HUDEP-2 (cell line): ENCODE data around the gene CXCR1.
"Not testable (repeated sequence)": the region's sequence is repeated elsewhere in the genome, so short reads cannot be mapped to it uniquely, and the experiment has no call there.

ENCODE experiments used
- DNase-seq, 76 experiments: peaks; one replicate each; lab custom pipeline; 2025; ENCODE audit not compliant: unreplicated experiment in 76 of 76; lab: John Stamatoyannopoulos, UW

CXCR1 gene

DNA sequence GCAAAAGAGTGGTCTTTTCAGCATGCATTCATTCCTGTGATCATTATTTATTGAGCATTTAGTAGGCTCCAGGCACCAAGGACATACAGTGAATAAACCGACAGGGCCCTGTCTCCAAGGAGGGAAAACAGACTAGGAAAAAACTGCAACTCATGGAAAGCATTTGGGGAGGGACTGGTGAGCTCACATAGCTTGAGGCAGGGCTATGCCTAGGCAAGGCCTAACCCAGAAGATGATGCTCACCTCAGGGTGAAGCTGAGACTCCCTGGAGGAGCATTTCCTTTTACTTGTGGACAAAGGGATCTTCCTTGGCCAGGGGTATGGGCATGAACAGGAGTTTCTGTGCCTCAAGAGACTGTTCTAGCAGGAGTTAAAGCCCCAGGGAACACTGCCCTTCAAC lies 3.9 kb downstream of the CXCR1 start:
- DNase-seq = no peak

DNA sequence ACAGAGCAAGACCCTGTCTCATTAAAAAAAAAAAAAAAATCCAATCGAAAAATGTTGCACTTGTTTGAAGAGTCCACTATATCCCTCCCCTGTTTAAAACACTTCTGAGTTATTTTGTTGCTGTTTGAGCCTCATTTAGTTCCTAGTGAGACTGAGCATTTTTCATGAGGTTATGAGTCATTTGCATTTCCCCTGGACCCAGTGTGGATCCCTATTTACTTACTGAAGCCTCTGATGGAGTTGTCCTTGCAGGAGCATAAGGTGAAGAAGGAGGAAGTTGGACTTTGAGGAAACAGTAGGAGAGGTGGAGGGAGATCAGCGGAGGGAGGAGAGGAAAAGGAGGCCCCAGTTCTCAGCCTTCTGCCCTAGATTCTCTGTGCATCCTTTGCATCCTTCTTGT lies 5.1 kb downstream of the CXCR1 start:
- no peak for DNase-seq

DNA sequence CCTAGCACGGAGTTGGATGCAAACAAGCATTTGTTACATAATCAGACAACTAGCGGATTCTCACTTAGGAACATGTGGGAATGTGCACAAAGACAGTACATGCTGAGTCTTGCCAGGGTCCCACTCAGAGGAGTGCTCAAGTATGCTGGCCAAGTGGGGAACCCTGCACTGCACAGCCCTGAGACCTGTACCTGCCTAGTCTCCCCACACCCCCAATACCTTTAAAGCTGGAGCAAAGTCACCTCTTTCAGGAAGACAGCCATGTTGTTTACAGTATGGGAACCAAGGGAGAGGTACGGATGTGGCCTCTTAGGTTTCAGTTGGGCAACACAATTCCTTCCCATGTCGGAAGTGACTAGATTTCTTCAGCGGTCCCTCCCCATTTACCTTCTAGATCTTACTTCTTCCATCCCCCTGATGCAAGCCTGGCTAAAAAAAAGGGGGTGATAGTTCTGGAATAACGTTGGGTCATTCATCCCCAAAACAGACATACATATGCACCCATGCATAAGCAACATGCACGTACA lies 10.7 kb downstream of the CXCR1 start:
- DNase-seq = no peak

DNA sequence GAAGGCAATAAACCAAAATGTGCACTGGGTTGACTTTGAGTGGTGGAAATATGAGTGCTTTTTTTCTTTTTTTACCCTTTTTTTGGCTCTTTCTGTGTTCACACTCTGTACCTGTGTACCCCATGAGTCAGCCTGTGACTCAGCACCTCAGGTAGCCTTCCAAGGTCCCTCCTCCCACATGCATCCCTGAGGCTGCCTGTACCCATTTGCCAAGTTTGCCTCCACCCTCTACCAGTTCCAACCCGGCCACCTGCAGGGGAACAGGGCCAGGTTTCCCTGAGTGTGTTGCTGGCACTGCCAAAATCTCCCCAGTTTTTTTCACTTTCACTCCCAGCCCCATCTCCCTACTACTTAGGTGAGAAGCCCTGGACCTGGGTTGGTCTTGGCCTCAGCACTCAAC lies 14.0 kb downstream of the CXCR1 start:
- DNase-seq = no peak

DNA sequence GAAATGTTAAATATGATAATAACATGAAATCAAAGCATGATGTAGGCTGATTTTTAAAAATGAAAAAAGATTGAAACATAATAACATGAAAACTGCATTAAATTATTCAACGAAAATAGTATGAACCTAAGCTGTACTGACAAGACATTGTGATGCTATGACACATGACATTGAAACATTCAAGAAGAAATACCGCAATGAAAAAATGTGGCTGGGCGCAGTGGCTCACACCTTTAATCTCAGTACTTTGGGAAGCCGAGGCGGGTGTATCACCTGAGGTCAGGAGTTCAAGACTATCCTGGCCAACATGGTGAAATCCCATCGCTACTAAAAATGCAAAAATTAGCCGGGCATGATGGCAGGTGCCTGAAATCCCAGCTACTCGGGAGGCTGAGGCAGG lies 14.6 kb downstream of the CXCR1 start:
- DNase-seq = no peak

DNA sequence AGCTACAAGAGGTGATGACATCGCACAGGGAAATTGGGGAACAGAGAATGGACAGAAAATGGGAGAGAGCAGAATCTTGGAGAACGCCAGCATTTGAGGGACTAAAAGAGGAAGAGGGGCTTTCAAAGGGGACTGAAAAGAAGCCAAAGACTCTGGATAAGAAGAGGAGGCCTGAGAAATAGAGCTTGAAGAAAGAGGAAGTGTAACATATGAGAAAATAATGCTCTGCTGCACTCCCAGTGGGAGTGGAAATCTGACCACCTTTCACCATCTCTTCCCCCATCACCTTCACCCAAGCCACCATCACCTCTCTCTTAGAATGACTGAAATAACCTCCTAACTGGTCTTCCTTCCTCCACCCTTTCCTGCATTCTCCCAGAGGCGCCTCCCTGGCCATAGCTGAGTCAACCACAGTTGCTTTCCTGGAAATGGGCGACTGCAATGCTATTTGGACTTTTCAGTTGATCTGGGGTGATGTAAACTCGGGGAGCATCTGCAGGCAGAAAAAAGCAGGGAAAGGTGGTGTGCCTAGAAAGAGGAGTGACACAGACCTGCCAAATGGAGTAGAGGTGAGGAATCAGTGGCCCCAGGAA lies 16.8 kb downstream of the CXCR1 start:
- no peak for DNase-seq

DNA sequence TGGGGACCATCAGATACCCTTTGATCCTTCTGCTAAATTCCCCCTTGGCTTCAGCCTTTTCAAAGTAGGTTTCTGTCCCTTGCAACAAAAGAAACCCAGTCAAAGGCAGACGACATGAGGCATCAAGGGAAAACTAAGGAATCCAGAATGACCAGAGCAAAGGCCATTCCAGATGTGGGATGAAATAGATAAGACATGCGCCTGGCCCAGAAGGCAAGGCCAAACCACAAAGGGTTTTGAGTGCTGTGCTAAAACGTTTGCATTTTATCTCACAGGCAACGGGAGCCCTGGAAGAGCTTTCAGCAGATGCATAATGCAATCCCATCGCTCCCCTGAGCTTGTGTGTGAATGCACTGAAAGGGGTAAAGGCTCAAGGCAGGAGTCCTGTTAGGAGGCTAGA lies 17.7 kb downstream of the CXCR1 start:
- DNase-seq = no peak

DNA sequence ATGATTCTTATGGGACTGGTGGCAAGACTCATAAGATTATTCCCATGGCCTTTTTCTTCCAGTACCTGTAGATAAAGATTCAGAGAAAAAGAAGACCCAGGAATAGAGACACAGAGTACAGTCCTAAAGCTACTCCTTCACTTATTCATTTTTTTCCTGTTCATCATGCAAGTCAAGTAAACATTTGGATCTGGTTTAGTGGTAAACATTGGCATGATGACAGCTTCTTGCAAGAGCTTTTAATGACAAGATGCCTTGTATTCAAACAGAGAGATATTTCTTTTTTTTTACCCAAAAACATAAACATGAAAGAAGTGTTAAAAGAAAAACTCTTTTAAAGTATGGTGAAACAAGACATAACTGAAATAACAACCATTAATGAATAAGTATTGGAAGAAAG lies 20.7 kb downstream of the CXCR1 start:
- DNase-seq = no peak

DNA sequence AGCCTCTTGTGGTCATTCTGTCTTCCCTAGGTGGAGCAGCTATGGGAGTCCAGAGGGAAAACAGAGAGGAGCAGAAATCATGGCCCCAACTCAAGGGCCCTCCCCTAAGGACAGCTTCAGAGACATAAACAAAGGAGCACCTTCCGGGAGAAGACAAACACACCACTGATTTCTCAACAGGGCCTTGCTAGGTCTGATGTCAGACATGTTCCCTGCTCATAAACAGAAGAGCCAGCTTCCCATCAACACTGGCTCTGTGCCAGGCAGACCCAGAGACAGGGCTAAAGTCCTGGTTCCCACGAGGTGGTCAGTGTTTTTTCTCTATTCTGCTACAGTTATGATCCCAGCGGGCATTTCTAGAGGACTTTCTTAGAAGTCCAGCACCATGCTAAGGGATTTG lies 21.6 kb downstream of the CXCR1 start:
- no peak for DNase-seq

DNA sequence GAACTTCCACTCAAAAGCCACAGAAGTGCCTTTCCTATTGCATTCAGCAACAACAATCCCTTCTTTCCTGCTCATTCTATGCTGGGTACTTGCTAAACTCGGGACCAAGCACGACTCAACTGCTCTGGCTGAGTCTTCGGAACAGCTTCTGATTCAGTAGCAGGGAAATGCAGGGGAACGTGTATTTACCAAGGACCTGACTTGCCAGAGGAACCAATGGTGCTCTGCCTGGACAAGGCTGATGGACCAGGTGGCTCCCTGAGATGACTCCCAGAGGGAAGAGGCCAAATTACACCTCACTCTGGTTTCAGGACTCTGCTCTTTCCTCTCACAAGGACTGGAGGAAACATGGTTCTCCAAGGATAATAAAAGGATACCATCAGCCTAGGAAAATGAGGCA lies 28.7 kb downstream of the CXCR1 start:
- DNase-seq = no peak

DNA sequence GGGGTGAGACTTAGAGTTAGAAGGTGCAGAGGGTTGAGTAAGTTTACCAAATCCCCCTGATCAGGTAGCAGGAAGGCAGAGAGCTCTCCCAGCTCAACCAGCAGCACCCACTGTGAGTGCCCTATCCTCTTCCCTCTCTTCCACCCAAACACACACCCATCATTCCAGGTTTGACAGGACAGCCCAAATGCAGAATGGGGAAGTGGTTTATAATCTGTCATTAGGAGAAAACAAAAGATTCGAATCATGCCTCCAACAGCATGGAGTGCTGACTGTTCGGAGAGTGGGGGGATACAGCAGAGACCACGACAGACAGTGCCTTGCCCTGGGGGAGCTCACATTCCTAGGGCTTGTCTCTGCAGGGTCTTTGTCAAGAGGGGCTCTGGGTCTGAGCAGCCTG lies 29.2 kb downstream of the CXCR1 start:
- DNase-seq = no peak

DNA sequence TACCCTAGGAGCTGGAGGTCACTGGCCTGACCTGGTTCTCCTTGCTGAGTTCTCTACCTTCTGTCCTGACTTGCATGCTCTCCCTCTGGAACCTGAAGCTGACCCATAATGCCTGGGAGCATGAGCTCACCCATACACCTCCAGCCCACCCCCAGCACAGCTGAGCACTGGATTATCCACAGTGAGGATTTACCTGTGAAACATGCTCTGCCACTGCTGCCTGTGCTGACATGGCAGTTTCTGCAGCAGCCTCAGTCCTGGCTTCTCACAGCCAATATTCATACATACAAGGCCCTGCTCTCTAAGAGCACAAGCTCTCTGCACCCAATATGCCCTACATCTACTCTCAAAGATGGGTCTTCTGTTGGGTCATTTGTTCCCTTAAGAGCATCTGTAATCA lies 35.9 kb downstream of the CXCR1 start:
- DNase-seq = no peak

DNA sequence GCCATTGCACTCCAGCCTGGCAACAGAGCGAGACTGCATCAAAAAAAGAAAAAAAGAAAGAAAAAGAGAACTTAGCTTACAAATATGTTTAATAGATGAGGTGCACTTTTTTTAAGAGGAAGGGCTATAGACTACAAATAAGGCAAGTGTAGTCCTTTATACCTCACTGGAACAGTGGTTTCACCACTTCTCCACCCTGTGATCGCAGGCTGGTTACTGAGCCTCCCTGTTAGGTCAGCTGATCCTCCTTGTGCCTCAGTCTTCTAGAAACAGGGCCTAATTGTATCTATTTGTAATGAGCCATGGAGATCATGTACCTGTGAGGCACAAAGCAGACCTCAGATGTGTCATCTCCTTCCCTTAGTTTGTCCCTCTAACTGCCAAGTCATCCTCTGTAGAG lies 36.4 kb downstream of the CXCR1 start:
- no peak for DNase-seq

DNA sequence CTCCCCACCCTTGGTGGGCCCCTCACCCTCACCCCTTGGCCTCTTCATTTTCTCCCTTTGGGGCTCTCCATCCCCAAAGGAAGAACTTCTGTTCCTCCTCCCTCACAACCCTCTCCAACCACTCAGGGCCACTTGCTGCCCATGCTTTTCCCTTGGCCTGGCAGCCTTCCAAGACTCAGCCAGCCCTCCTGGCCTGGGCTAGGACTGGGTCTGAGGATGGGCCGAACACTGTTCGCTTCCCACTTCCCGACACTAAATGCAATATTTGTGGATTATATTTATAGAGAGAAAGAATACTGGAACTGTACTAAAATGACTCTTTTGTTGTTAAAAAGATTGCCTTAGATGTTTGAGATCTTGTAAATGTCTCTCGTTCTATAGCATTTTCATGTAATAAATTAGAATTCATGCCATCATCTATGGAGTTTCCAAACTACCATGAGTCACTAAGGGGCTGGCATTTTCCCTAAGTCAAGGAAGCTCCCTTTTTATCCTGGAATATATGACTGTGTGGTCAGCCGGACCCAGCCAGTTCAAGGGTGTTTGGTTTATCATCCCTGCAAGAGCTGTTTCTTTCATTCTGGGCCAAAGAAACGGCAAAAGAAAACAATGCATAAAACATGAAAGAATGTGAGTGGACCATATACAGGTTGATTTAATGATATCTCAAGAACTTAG lies 37.2 kb downstream of the CXCR1 start:
- no peak for DNase-seq

DNA sequence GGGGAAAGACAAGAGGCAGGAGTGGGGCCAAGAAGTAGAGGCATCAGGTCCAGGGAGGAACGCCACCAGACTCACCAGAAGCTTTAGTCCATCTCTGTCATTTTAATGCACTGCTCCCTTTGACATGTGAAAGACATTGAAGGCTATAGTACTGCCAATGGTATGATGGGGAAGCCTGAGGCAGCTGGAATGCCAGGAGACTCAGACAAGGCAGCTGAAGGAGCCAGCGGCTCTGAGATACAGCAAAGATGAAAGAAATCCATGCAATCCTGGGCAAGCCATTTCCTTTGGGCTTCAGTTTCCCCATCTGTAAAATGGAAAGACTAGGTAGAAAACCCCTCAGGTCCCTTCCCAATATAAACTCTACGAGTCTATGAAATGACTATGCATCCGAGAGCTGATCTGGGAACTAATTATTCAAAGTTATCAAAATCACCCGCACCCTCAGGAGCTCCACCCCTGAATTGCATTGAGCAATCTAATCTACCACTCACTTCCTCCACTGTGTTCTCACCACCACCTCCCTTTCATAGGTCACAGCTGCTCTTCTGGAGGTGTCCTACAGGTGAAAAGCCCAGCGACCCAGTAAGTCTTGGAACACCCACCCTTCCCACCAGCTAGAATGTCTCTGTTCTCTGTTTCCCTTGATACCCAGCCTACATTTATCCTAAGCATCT lies 37.8 kb downstream of the CXCR1 start:
- DNase-seq = no peak

DNA sequence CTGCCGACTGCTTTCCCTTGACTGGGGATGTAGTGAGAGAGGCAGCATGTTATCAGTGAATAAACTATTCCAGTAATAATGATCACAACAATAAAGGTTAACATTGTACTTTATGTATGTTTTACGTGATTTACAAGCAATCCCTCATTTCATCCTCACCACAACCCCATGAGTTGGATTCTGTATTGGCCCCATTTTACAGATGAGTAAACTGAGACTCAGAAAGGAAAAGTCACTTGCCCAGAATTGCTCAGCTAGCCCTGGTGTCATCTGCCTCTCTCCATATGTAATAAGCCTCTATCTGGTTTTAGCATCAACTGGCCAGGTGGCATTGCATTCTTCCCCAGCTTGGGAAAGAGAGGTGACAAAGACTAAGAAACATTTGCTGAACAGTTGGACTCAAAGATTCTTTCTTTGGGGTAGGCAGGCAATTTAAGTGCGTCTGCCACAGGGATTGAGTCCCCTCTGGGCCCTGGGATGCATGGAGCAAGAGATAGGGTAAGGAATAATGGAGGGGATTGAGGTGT lies 38.8 kb downstream of the CXCR1 start:
- no peak for DNase-seq

DNA sequence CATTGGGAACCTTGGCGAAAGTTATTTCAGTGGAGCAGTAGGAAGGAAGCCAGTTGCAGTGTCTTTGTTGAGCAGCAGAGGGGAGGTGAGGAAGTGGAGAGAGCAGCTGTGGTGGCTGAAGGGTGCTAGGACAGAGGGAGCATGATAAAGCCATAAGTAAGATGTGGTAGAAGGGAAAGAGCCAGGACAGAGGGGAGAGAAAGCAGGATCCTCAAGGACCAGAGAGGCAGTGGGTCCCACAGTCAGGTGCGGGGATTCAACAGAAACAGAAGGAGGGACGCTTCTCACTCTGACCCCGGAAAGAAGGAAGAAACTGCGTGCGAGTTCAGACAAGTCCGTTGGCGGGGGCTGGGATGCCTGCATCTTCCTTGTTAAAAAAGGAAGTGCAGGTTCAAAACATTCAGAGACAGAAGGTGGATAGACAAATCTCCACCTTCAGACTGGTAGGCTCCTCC lies 41.1 kb downstream of the CXCR1 start, which contains the start of gene CXCR2:
Gene CXCR2, plus strand, starts transcription at position 403 of the 455 bp plus-strand sequence. CDS start 8,774 bp downstream, outside the sequence.
- no peak for DNase-seq

DNA sequence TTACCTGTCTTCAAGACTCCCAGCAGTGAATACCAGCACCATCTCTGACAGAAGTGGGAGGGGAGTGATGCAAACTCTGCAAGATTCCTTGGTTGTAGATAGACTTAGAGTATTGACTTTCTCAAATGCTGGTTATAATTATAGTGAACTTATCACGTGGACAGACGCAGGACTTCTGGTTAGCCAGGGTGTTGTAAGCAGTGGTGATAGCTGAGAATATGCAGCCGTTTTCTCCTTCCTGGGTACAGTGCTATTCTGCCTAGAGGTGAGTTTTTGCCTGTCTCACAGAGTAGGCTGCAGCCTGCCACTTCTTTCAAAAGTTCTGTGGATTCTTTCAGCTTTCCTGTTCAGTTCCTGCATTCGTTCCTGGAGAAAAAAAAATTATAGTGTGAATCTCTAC lies 41.7 kb downstream of the CXCR1 start:
- no peak for DNase-seq

DNA sequence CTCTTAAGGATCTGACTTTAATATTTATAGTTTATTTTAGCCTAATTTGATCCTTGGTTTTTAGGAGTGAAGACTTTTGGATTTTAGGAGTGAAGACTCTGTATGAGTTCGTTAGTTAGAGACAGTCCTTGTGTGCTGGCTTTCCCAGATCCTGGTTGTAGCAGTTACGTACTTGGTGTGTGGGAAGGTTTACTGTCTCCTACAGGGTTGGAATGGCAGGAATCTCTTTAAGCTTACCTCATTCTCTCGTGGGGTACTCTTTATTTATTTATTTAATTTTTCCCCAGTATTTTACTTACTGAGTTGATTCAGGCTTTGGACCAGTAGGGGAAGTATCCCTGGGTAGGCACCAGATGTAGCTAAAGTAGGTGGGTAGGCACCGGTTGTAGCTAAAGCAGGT lies 42.8 kb downstream of the CXCR1 start:
- no peak for DNase-seq

DNA sequence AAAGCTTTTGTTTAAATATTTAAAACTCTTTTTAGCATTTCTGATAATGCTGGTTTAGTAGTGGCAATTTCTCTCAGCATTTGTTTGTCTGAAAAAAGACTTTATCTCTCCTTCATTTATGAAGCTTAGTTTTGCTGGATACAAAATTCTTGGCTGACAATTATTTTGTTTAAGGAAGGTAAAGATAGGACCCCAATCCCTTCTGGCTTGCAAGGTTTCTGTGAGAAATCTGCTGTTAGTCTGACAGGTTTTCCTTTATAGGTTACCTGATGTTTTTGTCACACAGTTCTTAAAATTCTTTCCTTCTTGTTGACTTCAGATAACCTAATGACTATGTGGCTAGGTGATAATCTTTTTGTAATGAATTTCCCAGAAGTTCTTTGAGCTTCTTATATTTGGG lies 44.5 kb downstream of the CXCR1 start:
- not testable (repeated sequence) for DNase-seq

DNA sequence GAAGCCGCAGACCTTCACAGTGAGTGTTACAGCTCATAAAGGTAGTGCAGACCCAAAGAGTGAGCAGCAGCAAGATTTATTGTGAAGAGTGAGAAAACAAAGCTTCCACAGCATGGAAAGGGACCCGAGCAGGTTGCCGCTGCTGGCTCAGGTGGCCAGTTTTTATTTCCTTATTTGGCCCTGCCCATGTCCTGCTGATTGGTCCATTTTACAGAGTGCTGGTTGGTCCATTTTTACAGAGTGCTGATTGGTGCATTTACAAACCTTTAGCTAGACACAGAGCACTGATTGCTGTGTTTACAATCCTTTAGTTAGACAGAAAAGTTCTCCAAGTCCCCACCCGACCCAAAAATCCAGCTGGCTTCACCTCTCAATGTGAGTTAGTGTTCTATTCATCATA lies 45.0 kb downstream of the CXCR1 start:
- not testable (repeated sequence) for DNase-seq
